ENCODE results near the gene RXFP3. TPM values are rescaled to one million over a fixed set of nuclear protein-coding genes. Genes with fewer than 3 reads are reported as not detected.

RXFP3 gene
- total and polyA plus RNA-seq, 2 of the 8 experiments (the other 6 are each of a cell fraction or from before 2014, with no cell fraction given) = 0.15 TPM; not detected in 1

DNA sequence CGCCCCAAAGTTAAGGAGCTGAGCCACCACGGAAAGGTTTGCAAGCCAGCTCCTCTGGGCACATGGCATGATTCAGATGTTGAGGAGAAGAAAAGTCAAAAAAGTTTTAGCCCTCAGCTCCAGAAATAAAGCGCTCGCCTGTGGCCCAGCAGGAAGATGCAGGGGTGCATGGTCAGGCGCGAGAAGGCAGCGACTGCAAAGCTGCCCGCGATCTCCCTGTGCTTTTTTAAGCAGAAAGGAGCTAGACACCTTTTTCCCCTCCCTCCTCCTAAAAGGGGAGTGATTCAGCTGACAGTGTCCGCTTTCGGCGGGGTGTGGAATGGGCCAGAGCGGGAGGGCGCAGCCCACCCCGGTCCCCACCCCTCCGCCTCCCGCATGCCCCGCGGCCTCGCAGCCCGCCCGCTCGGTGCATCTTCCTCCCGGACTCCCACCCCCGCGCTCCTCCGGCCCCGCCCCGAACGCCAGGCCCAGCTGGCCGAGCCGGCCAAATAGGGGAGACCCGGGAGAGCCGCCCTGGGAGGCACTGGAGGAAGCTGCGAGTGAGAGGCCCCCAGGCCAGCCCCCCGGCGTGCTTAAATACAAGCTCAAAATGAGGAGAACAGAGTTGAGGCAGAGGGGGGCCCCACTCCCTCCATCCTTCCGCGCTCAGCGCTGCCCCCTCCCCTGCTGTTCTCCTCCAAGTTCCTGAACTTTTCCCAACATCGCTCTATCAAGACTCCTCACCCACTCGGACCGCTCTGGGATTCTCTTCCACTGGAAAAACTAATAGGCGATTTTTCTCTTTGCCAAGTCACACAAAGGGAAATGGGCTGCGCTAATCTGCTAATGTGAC is 44.2 kb upstream of the RXFP3 start, which contains the start of gene ADAMTS12 (continued):
- TF ChIP-seq, protein P1, sequence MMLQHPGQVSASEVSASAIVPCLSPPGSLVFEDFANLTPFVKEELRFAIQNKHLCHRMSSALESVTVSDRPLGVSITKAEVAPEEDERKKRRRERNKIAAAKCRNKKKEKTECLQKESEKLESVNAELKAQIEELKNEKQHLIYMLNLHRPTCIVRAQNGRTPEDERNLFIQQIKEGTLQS (IDR thresholded peaks at IDR 0.05; ENCODE audit: insufficient read depth, low read depth, low read length) = no peak
- 0 out of 2 replicates have a peak, but pooled peaks have one; percentile 3 for TF ChIP-seq PHF8 (conservative IDR thresholded peaks at IDR 0.05; ENCODE audit: low read depth, low read length)
- TF ChIP-seq JUN (IDR thresholded peaks at IDR 0.05; ENCODE audit: low read depth, low read length) = no peak
- TF ChIP-seq KDM1A (IDR thresholded peaks at IDR 0.05; ENCODE audit: borderline replicate concordance, low read length) = no peak
